ENCODE results near the gene BFSP1. TPM values are rescaled to one million over a fixed set of nuclear protein-coding genes. Genes with fewer than 3 reads are reported as not detected.

Gene BFSP1
- total and polyA plus RNA-seq, 9 donors = 0.92 to 4.9 (median 1.5) TPM

GRCh38 chr20:17538517-17539170 is 7.5 kb upstream of the BFSP1 start:
- Histone ChIP-seq H3K4me1 (ENCODE audit: insufficient read depth) (peaks cover under 1% of the 10 kb centered on the region), H3K36me3 (no peaks in the 10 kb centered on the region), H3K9me3 (no peaks in the 10 kb centered on the region), H3K4me3 (no peak overlapping the region), H3K27ac (no peak overlapping the region), H3K27me3 (no peaks in the 10 kb centered on the region)
- WGBS, 3 donors = 70 to 72% (median 70%) methylated on average over 7 of the region's 7 CpGs
- DNase-seq = no peak
- no peak for TF ChIP-seq POLR2A (IDR thresholded peaks at IDR 0.05)
- TF ChIP-seq EP300 (IDR thresholded peaks at IDR 0.05) = no peak
- TF ChIP-seq CTCF (IDR thresholded peaks at IDR 0.05) = no peak
- intact Hi-C loops (cut with DNase I) = loop anchor here (5.0 to 10.0 kb wide), 5 partner anchors 79 to 456 kb away; partner anchors contain the start of gene RRBP1 (in 1 of the 4)

GRCh38 chr20:17537959-17538358 is 6.8 kb upstream of the BFSP1 start:
- H3K36me3 ChIP-seq = no peaks in the 10 kb centered on the region
- H3K27ac ChIP-seq = no peak overlapping the region
- no peaks in the 10 kb centered on the region for H3K27me3 ChIP-seq
- H3K4me3 ChIP-seq = no peak overlapping the region
- no peak for TF ChIP-seq CTCF (IDR thresholded peaks at IDR 0.05)
- TF ChIP-seq POLR2A (IDR thresholded peaks at IDR 0.05) = no peak
- no peak for TF ChIP-seq EP300 (IDR thresholded peaks at IDR 0.05)
- intact Hi-C loops (cut with DNase I) = loop anchor here (2.0 to 10.0 kb wide), 6 partner anchors 79 to 457 kb away; partner anchors contain the start of gene RRBP1 (in 1 of the 4)
- DNase-seq = no peak
- no peaks in the 10 kb centered on the region for H3K4me1 ChIP-seq (ENCODE audit: insufficient read depth)
- 88 to 92% (median 90%) methylated on average over 3 of the region's 3 CpGs for WGBS, 3 donors
- H3K9me3 ChIP-seq = no peaks in the 10 kb centered on the region

- H3K4me1 ChIP-seq (ENCODE audit: insufficient read depth) = no peaks in the 10 kb centered on the region
- DNase-seq = peak; percentile 65 to 82 (median 74)
- WGBS, 3 donors = 27 to 31% (median 28%) methylated on average over 6 of the region's 6 CpGs
- no peaks in the 10 kb centered on the region for H3K9me3 ChIP-seq
- no peak overlapping the region for H3K27ac ChIP-seq
- no peaks in the 10 kb centered on the region for H3K36me3 ChIP-seq
- H3K27me3 ChIP-seq = no peaks in the 10 kb centered on the region
- TF ChIP-seq CTCF (IDR thresholded peaks at IDR 0.05) (peak; percentile 90 to 99 (median 97)), EP300 (IDR thresholded peaks at IDR 0.05) (no peak), POLR2A (IDR thresholded peaks at IDR 0.05) (peak; percentile 14)
- no peak overlapping the region for H3K4me3 ChIP-seq
- intact Hi-C loops (cut with DNase I) = loop anchor here (2.0 to 10.0 kb wide), 6 partner anchors 80 to 458 kb away; partner anchors contain the start of gene RRBP1 (in 1 of the 4)
Observed at GRCh38 chr20:17536944-17537444, 5.8 kb upstream of the BFSP1 start.

- WGBS, 3 donors = 92 to 95% (median 92%) methylated on average over 3 of the region's 3 CpGs
- Histone ChIP-seq H3K9me3 (no peaks in the 10 kb centered on the region), H3K4me3 (no peak overlapping the region), H3K27ac (no peak overlapping the region), H3K27me3 (no peaks in the 10 kb centered on the region), H3K4me1 (ENCODE audit: insufficient read depth) (peaks cover 3% of the 10 kb centered on the region), H3K36me3 (no peaks in the 10 kb centered on the region)
- TF ChIP-seq POLR2A (IDR thresholded peaks at IDR 0.05) (no peak), CTCF (IDR thresholded peaks at IDR 0.05) (no peak), EP300 (IDR thresholded peaks at IDR 0.05) (no peak)
- no peak for DNase-seq
- intact Hi-C loops (cut with DNase I) = loop anchor here in 2 of 4 donors (10.0 kb wide), 2 partner anchors 361 to 461 kb away; no protein-coding TSS in a partner anchor
Observed at GRCh38 chr20:17534077-17534476, 2.9 kb upstream of the BFSP1 start.
